B cell (primary cell): ENCODE results near the gene SEC31B. TPM values are rescaled to one million over a fixed set of nuclear protein-coding genes. Genes with fewer than 3 reads are reported as not detected.

ENCODE experiments used
- ATAC-seq: fragments of 200-7000 bp; cut with Tn5 transposase; one replicate; pipeline ENCODE4 v1.10.0; 2021; ENCODE audit warnings: low read depth, mild to moderate bottlenecking, moderate number of reproducible peaks, moderate library complexity
- CTCF ChIA-PET: fragments of 350-600 bp; sonication (Branson Sonifier 250); formaldehyde crosslinking; loops from one replicate; lab custom pipeline; 2021; ENCODE audit warnings: antibody characterized with exemption, inconsistent platforms; lab: Charles Lee
- POLR2A ChIA-PET: fragments of 350-600 bp; sonication (Branson Sonifier 250); formaldehyde crosslinking; loops from one replicate; lab custom pipeline; 2021; ENCODE audit warnings: antibody characterized with exemption; lab: Charles Lee
- DNase-seq: peaks from one replicate; pipeline ENCODE4 v3.0.0; 2013
- H2AFZ ChIP-seq: 2 replicates; pipeline ENCODE4 v1.6.1; 2012; ENCODE audit warnings: mild to moderate bottlenecking, low read depth, low read length; ENCODE audit not compliant: insufficient read depth, poor library complexity, severe bottlenecking
- H3K27ac ChIP-seq, 2 donors: 1 replicate in 1 of 2; 2 replicates in 1 of 2; pipeline ENCODE4 v1.5.1; 2012 to 2013; ENCODE audit warnings: low read length in 2 of 2, mild to moderate bottlenecking in 2 of 2, moderate library complexity in 1 of 2
- H3K27me3 ChIP-seq, 4 experiments: fragments of 200-600 bp in 1 of 4; sonication (generic) in 1 of 4; replicated peaks in 1 of 4; 1 replicate in 2 of 4; 2 replicates in 2 of 4; pipeline versions ENCODE4 v1.6.1 to v1.7.0; 2013 to 2016; ENCODE audit warnings: low read length in 3 of 4, mild to moderate bottlenecking in 2 of 4, mixed read lengths in 1 of 4, moderate library complexity in 1 of 4; ENCODE audit not compliant: insufficient read depth in 4 of 4, control insufficient read depth in 3 of 4; ENCODE audit errors: control extremely low read depth in 1 of 4
- H3K36me3 ChIP-seq, 2 experiments: replicated peaks in 1 of 2; 1 replicate in 1 of 2; 2 replicates in 1 of 2; pipeline versions ENCODE4 v1.6.1 to v1.7.1; 2013; ENCODE audit warnings: low read length in 1 of 2; ENCODE audit not compliant: insufficient read depth in 2 of 2, control insufficient read depth in 1 of 2; ENCODE audit errors: control extremely low read depth in 1 of 2, extremely low read depth in 1 of 2
- H3K4me1 ChIP-seq, 2 donors: fragments of 200-600 bp in 1 of 2; sonication (generic) in 1 of 2; 1 replicate in 1 of 2; 2 replicates in 1 of 2; pipeline versions ENCODE4 v1.5.1 to v1.6.1; 2013 to 2017; ENCODE audit warnings: low read length in 2 of 2; ENCODE audit not compliant: control insufficient read depth in 2 of 2, insufficient read depth in 2 of 2
- H3K4me2 ChIP-seq: replicated peaks from 2 replicates; pipeline ENCODE3; 2012; ENCODE audit warnings: mild to moderate bottlenecking, low read depth, low read length; ENCODE audit not compliant: poor library complexity, severe bottlenecking
- H3K4me3 ChIP-seq, 5 experiments: fragments of 200-600 bp in 1 of 5; sonication (generic) in 1 of 5; 1 replicate in 3 of 5; 2 replicates in 2 of 5; pipeline versions ENCODE4 v1.5.1 to v1.7.0; 2011 to 2016; ENCODE audit warnings: low read length in 4 of 5, mild to moderate bottlenecking in 4 of 5, low read depth in 2 of 5, control low read depth in 1 of 5, moderate library complexity in 1 of 5; ENCODE audit not compliant: insufficient read depth in 1 of 5; ENCODE audit errors: control extremely low read depth in 1 of 5, extremely low read depth in 1 of 5
- H3K79me2 ChIP-seq: fragments of 200-600 bp; sonication (generic); one replicate; pipeline ENCODE4 v1.6.0; 2016; ENCODE audit warnings: low read length; ENCODE audit not compliant: control insufficient read depth, insufficient read depth
- H3K9ac ChIP-seq: fragments of 200-600 bp; sonication (generic); 2 replicates; pipeline ENCODE4 v1.6.1; 2017; ENCODE audit warnings: mild to moderate bottlenecking, low read length, moderate library complexity
- H3K9me3 ChIP-seq, 3 donors: one replicate each; pipeline versions ENCODE4 v1.6.1 to v1.7.1; 2013; ENCODE audit warnings: low read length in 2 of 3; ENCODE audit not compliant: control insufficient read depth in 2 of 3, insufficient read depth in 1 of 3; ENCODE audit errors: control extremely low read depth in 1 of 3
- H4K20me1 ChIP-seq: 2 replicates; pipeline ENCODE4 v1.6.0; 2012; ENCODE audit warnings: mild to moderate bottlenecking, low read length; ENCODE audit not compliant: insufficient read depth, control insufficient read depth, poor library complexity, severe bottlenecking
- H3K27ac Mint-ChIP-seq: one replicate; pipeline ENCODE4 v1.8.0; 2021; ENCODE audit warnings: mixed read lengths
- H3K27me3 Mint-ChIP-seq: one replicate; pipeline ENCODE4 v1.8.0; 2021; ENCODE audit warnings: mixed read lengths
- H3K4me1 Mint-ChIP-seq: one replicate; pipeline ENCODE4 v1.8.0; 2021; ENCODE audit warnings: mixed read lengths
- H3K4me3 Mint-ChIP-seq: one replicate; pipeline ENCODE4 v1.8.0; 2021; ENCODE audit warnings: mixed read lengths
- H3K9me3 Mint-ChIP-seq: one replicate; pipeline ENCODE4 v1.8.0; 2022; ENCODE audit warnings: mixed read lengths; ENCODE audit not compliant: insufficient read depth
- CTCF ChIP-seq: fragments of 200-600 bp; IDR thresholded peaks from one replicate; pipeline ENCODE4 v1.8.0; 2022; ENCODE audit warnings: antibody characterized with exemption, mild to moderate bottlenecking
- EZH2 ChIP-seq: IDR thresholded peaks from 2 replicates; pipeline ENCODE4 v1.6.1; 2012; ENCODE audit warnings: borderline replicate concordance, low read depth, mild to moderate bottlenecking, moderate library complexity, low read length; ENCODE audit not compliant: insufficient read depth, poor library complexity, severe bottlenecking
- WGBS: methylation state at CpG from one replicate; pipeline ENCODE4 v1.1.5; 2013; ENCODE audit warnings: missing lambda C conversion rate; ENCODE audit not compliant: insufficient coverage; 5-methylcytosine and 5-hydroxymethylcytosine counted together
- intact Hi-C: fragments of 100-400 bp; cut with micrococcal nuclease; formaldehyde crosslinking; loops from one replicate; pipeline ENCODE4 v1.10.0; 2022
- polyA plus RNA-seq: library from polyadenylated mRNA; depleted of rRNA; stranded (reverse); fragments of >200 nt; gene quantifications from 2 replicates; pipeline ENCODE4 v1.2.3, GENCODE V29; 2012
- total RNA-seq, 2 donors: library from RNA; stranded (reverse); fragments of 120-200 nt in 1 of 2; gene quantifications; 1 replicate in 1 of 2; 2 replicates in 1 of 2; pipeline versions ENCODE4 v1.2.3 to v1.2.4, GENCODE V29; 2013 to 2022

The SEC31B gene
- total and polyA plus RNA-seq, 2 donors (not counting 1 experiment from before 2014, with no cell fraction given) = 36.3 to 45.7 TPM

- peaks cover 9% of the 10 kb centered on the region for H3K27me3 Mint-ChIP-seq
- no CpG with 5 or more reads among the region's 5 CpGs for whole genome bisulfite sequencing
These were observed 2.6 kb upstream of the SEC31B start for GRCh38 chr10:100522107-100522801.

More at GRCh38 chr10:100522107-100522801, 2.6 kb upstream of the SEC31B start:
- ATAC-seq (no peak), DNase-seq (no peak)
- intact Hi-C loops = no loop called here
- Histone ChIP-seq H3K9me3 (peaks cover 0 to 3% (median 0%) of the 10 kb centered on the region in 3 donors), H3K79me2 (no peaks in the 10 kb centered on the region), H3K27ac (no peak overlapping the region), H2AFZ (no peak overlapping the region), H4K20me1 (peaks cover 5% of the 10 kb centered on the region), H3K27me3 (peaks cover 0 to 10% (median 5%) of the 10 kb centered on the region in 4 experiments), H3K36me3 (peaks cover 12 to 29% of the 10 kb centered on the region in 2 experiments), H3K9ac (no peak overlapping the region), H3K4me3 (no peak overlapping the region), H3K4me2 (no peak overlapping the region), H3K4me1 (peaks cover 13% of the 10 kb centered on the region in 2 donors)
- POLR2A ChIA-PET = no interaction called here
- peaks cover 14% of the 10 kb centered on the region for H3K4me1 Mint-ChIP-seq
- H3K27ac Mint-ChIP-seq = no peak overlapping the region
- CTCF ChIA-PET = interaction anchor here (0.6 to 1.8 kb wide), 9 partner anchors 8 to 789 kb away, joined by 3 to 6 read pairs (median 4); partner anchors contain the start of gene HIF1AN
- TF ChIP-seq EZH2 = no peak
- no peak for TF ChIP-seq CTCF
- no peak overlapping the region for H3K4me3 Mint-ChIP-seq
- H3K9me3 Mint-ChIP-seq = no peaks in the 10 kb centered on the region
